HL-60/S4 treated with phorbol 12-myristate 13-acetate at 8.2 ng/mL for 4 days and 3 days (cell line): ENCODE measurements around the gene KIAA2012.
"Not testable (repeated sequence)": the region's sequence is repeated elsewhere in the genome, so short reads cannot be mapped to it uniquely, and the experiment has no call there.

Source experiments
- in situ Hi-C: fragments of 300-500 bp; cut with MboI; formaldehyde crosslinking; loops from 2 replicates; pipeline ENCODE4 v1.15.0; 2022; ENCODE audit warnings: low sequenced_read_pairs

The KIAA2012 gene

GRCh38 chr2:202186641-202187202 is 113.7 kb downstream of the KIAA2012 start:
- in situ Hi-C loops = loop anchor here (25.0 kb wide), 1 partner anchor 399 kb away; the partner anchor contains the start of gene ALS2

- in situ Hi-C loops = loop anchor here (25.0 kb wide), 1 partner anchor 400 kb away; the partner anchor contains the start of gene ALS2
Measured at GRCh38 chr2:202187570-202187969, 114.5 kb downstream of the KIAA2012 start.

DNA sequence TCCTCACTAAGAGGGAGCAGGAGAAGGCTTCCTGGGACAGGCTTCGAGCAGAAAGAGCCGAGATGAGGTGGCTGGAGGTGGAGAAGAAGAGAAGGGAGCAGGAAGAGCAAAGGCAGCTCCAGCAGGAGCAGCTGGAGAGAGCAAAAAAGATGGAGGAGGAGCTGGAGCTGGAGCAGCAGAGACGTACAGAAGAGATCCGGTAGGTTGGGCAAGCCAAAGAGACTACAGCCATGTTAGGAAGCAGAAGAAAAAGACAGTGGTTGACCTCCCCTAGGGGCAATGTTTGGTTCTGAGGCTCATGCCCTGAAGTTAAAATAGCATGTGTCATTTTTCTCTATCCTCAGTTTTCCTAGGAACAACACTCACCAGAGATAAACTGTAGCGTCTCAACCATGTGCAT is 120.2 kb downstream of the KIAA2012 start:
- in situ Hi-C loops = loop anchor here (25.0 kb wide), 1 partner anchor 406 kb away; the partner anchor contains the start of gene ALS2

- in situ Hi-C loops = loop anchor here (25.0 kb wide), 1 partner anchor 407 kb away; the partner anchor contains the start of gene ALS2
Measured at GRCh38 chr2:202193881-202194353, 120.9 kb downstream of the KIAA2012 start.

DNA sequence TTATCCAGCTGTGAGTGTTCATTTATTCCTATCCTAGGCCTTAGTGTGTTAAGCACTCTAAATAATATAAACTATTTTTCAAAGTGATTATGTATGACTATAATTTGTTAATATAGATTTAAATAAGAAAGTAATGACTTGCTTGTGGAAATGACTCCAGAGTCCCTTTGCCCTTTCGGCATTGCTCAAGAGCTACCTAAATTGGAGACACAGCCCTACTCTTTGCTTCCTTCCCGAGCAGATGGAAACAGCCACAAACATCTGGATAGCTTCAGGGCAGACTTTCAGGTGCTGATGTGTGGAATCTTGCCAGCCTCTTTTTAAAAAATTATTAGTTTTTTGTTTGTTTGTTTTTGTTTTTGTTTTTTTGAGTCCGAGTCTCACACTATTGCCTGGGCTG is 121.4 kb downstream of the KIAA2012 start:
- in situ Hi-C loops = loop anchor here (25.0 kb wide), 1 partner anchor 407 kb away; the partner anchor contains the start of gene ALS2

DNA sequence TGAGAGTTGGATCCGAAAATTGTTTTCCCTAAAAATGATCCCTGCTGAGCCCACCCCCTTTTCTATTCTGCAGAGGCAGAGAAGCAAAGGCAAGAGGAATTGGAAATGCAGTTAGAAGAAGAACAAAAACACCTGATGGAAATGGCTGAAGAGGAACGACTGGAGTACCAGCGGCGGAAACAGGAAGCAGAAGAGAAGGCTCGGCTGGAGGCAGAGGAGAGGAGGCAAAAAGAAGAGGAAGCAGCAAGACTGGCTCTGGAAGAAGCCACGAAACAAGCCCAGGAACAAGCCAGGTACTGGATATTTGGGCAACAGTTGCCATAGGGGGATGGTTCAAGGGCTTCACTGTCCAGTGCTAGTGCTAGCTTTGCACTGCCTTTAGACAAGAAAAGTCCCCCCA is 123.7 kb downstream of the KIAA2012 start:
- in situ Hi-C loops = loop anchor here (25.0 kb wide), 1 partner anchor 409 kb away; the partner anchor contains the start of gene ALS2

- in situ Hi-C loops = no loop called here
Measured at GRCh38 chr2:202201220-202202160, 128.4 kb downstream of the KIAA2012 start.

GRCh38 chr2:202203348-202203747 is 130.3 kb downstream of the KIAA2012 start:
- in situ Hi-C loops = no loop called here

DNA sequence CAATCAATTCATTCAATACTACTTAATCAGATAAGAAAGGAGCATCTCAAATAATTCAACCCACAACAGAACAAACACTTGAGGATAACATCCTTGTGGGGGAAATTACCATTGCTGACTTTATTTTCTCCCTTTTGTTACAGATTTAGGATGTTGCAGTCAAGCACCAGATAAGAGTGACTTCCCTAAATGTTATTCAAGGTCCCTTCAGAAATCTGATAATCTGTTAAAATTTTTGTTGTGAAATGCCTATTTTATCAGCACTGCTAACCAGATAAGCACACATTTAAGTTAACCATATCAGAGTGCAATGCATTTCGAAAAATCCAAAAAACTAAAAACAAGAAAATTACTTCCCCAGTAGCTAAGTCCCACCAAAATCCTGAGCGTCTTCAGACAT is 131.8 kb downstream of the KIAA2012 start:
- in situ Hi-C loops = no loop called here

GRCh38 chr2:202208526-202208925 is 135.5 kb downstream of the KIAA2012 start:
- in situ Hi-C loops = no loop called here

DNA sequence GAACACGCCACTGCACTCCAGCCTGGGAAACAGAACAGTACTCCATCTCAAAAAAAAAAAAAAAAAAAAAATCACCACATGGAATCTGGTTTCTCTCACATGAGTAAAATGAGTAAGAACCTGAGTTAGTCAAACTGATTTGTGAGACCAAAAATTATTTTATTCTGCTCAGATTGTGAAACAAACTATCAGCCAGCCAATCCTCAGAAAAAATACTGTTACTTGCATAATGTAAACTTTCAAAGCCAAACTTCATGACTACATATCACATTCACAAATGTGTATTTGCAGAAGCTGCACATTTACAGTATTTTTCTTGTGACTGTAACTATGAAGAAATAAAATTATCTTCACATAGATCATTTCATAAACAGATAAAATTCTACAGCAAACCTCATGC is 142.1 kb downstream of the KIAA2012 start:
- in situ Hi-C loops = no loop called here

DNA sequence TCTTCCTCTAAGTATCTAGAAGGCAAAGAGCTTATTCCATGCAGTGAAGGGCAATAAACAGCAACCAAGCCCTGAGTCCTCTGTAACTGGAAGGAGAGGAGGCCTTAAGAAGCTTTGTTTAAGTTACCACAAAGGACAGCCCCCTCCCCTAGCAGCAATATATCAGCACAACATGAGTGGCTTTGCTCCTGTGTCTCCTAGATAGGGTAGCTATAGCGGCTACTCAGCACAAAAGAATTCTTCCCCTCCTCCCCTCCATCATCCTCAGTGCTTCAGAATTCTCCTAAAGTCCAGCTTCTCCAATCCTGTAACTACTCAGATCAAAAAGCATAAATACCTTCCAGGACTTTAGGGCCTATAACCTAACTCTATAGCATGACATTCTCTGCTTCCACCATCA is 148.8 kb downstream of the KIAA2012 start:
- in situ Hi-C loops = no loop called here

DNA sequence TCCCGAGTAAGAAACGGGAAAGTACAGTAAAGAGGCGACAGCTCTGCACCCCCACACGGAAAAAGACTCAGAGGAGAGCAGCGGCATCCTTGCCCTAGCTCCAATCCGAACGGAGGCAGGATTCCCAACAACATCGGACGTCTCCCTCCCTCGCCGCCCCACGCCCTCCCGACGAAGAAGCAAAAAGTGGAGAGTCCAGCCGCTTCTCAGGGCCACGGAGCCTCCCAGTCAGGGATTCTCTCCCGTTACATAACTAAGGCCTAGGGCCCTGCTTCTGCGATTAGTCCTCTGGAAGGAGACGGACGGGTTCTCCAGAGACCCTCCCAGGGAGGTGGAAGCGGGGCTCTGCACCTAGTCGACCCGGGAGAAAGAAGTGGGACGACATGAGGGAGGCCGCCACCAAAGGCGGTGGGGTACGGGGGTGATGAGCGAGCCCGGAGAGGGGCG is 164.8 kb downstream of the KIAA2012 start:
- in situ Hi-C loops = no loop called here

DNA sequence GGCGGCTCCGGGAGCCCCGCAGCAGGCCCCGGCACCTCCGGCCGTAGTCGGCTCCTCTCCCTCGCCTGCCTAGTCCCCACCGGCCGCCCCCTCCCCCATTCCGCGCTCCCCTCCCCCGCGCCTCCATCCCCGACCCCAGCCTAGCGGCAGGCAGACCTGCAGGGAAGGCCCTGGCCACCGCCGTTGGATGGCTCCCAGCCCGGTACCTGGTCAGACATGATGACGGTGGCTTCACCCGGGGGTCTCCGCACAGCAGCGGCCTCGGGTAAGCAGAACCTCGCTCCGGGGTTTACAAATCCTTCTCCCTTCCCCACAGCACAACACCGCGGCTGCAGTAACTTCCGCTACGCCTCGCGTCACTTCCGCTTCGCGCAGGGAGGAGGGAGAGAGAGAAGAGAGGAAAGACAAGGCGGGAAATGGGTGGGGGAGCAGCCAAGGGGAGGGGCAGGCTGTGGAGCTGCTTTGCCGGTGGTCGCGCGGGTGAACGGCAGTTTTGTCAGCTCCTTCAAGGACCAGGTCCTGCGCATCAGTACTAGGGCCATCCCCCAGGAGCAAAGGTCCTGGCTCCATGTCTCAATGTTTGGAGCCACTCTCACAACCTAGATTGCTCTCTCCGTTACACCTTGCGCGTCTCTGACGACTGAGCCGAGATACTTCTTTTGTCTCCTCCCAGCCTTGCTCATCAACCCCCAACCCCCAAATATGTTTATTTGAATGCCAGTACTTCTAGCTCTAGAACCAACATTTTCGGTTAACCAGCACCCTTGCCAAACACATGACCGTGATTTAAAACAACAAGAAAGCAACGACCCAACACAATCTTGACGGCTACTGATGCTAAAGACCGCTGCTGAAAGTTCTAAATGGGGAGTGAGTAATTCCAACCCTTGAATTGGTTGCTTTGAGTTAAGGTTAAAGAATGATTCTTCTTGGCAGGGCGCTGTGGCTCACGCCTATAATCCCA is 165.5 kb downstream of the KIAA2012 start, which contains the start of gene SUMO1:
SUMO1 (minus strand) TSS at position 364 of the 964 bp plus-strand sequence; CDS start at position 218, 146 bp downstream.
- in situ Hi-C loops = no loop called here

- in situ Hi-C loops = not testable (repeated sequence)
Measured at GRCh38 chr2:202247710-202248109, 174.7 kb downstream of the KIAA2012 start.

- in situ Hi-C loops = no loop called here
Measured at GRCh38 chr2:202249521-202250253, 176.6 kb downstream of the KIAA2012 start.

GRCh38 chr2:202251494-202251893 is 178.4 kb downstream of the KIAA2012 start:
- in situ Hi-C loops = no loop called here
